GM12801 (cell line): ENCODE data around the gene JUNB.

ENCODE experiments used
- CTCF ChIP-seq: IDR thresholded peaks from one replicate; pipeline ENCODE4 v1.5.1; 2011; ENCODE audit warnings: control low read depth; ENCODE audit not compliant: insufficient read length; ENCODE audit errors: extremely low read depth

JUNB gene

GRCh38 chr19:12833738-12834565 is 42.7 kb downstream of the JUNB start:
- no peak for TF ChIP-seq CTCF

- no peak for TF ChIP-seq CTCF
Measured at GRCh38 chr19:12834566-12834943, 43.3 kb downstream of the JUNB start, which contains the start of gene RTBDN. Gene RTBDN, minus strand, starts transcription at chr19:12834579. Its CDS starts 4,600 bp downstream, at chr19:12829979.

GRCh38 chr19:12834976-12835757 is 43.9 kb downstream of the JUNB start:
- no peak for TF ChIP-seq CTCF

- no peak for TF ChIP-seq CTCF
Measured at GRCh38 chr19:12836529-12836863, 45.2 kb downstream of the JUNB start.

- no peak for TF ChIP-seq CTCF
Measured at GRCh38 chr19:12837225-12837624, 45.9 kb downstream of the JUNB start.

GRCh38 chr19:12838182-12838885 is 47.0 kb downstream of the JUNB start, which contains the start of gene MAST1:
Gene MAST1, plus strand, starts transcription at chr19:12838515. Its CDS starts 58 bp downstream, at chr19:12838573.
- TF ChIP-seq CTCF, result no peak
